NCI-H345 treated with DMSO at 0.1 percent for 48 hours (cell line): ENCODE results near the gene ASGR2.
"Not testable (repeated sequence)": the region's sequence is repeated elsewhere in the genome, so short reads cannot be mapped to it uniquely, and the experiment has no call there.

ENCODE experiments used
- DNase-seq: peaks from one replicate; lab custom pipeline; 2025; ENCODE audit not compliant: unreplicated experiment; lab: John Stamatoyannopoulos, UW

Gene ASGR2

DNA sequence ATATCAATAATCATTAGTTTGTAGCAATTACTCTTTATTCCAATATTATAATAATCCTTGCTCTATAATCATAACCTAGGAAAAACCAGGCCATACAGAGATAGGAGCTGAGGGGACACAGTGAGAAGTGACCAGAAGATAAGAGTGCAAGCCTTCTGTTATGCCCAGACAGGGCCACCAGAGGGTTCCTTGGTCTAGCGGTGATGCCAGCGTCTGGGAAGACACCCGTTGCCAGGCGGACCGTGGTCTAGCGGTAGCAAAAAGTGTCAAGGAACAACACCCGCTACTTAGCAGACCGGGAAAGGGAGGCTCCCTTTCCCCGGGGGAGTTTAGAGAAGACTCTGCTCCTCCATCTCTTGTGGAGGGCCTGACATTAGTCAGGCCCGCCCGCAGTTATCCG is 11.8 kb upstream of the ASGR2 start:
- DNase-seq = not testable (repeated sequence)

DNA sequence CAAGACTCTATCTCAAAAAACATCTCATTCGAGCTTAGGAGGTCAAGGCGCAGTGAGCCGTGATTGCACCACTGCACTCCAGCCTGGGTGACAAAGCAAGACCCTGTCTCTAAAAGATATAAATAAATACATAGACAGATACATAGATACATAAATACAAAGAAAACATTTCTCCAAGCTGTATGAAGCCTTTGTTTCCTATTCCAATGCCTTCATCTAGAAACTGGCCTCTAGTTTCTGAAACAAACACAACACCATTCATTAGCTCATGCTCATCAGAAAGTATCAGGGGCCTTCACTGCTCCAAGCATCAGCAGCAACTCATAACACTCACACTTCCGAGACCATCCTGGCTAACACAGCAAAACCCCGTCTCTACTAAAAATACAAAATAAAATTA is 10.3 kb upstream of the ASGR2 start:
- no peak for DNase-seq

DNA sequence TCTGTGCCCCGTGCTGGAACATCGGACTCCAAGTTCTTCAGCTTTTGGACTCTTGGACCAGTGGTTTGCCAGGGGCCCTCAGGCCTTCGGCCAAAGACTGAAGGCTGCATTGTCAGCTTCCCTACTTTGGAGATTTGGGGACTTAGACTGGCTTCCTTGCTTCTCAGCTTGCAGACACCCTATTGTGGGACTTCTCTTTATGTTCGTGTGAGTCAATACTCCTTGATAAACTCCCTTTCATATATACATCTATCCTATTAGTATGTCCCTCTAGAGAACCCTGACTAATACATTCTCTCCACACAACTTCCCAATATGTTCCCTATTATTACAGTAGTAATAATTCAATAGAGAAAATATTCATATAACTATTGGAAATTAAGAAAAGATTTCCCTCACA is 9.2 kb upstream of the ASGR2 start:
- no peak for DNase-seq

DNA sequence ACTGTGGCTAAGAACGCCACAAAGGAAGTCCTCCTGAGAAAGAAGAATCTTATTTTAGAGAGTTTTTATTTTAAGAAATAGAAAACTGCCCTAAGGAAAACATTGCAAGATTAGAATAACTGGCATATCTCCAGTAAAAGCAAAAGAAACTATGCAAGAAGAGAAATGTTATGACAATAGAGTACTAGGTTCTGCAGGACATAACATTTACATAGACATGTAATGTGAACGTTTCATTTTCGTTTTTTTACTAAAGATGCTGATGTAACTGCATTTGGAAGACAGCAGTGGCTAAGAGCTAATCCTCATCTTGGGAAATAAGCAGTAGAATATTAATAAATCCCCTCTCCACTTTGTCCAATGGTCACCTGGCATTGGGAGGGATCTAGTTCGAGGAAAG is 7.8 kb upstream of the ASGR2 start:
- no peak for DNase-seq

DNA sequence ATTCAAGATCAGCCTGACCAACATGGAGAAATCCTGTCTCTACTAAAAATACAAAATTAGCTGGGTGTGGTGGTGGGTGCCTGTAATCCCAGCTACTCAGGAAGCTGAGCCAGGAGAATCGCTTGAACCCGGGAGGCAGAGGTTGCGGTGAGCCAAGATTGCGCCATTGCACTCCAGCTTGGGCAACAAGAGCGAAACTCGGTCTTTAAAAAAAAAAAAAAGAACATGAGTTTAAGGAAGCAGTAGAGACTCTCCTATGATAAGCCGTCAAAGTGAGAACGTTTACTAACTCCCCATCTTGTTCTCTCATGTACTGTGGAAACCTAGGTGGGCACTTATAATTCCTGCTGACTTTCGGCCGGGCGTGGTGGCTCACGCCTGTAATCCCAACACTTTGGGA is 6.0 kb upstream of the ASGR2 start:
- not testable (repeated sequence) for DNase-seq

DNA sequence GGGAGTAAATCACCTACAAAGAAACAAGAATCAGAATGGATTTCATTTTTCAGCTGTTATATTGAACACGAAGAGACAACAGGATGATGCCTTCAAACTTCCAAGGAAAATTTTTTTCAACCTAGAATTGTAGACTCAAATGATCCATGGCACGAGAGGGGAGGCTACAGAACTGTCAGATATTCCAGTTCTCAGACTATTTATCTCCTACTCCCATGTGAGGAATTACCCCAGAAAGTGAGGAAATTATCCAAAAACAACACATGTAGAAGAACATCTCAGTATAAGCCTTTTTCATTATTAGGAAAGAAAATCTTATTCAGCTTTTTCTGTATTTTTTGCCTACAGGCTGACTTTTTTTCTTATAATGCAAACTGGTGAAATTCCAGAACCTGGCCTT is 5.5 kb upstream of the ASGR2 start:
- no peak for DNase-seq

DNA sequence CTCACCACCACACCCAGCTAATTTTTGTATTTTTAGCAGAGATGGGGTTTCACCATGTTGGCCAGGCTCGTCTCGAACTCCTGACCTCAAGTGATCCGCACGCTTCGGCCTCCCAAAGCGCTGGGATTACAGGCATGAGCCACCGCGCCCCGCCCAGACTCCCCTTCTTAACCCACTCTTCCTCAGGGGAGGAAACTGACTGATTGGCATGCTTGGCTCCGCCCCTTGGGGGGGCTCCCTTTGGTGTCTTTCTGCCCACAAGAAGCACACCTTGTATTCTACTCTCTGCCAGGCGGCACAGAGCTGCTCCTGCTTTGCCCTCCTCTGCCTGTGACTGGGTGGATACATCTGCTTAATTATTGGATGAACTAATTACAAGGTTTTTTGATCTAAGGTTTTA is 4.7 kb upstream of the ASGR2 start:
- no peak for DNase-seq

DNA sequence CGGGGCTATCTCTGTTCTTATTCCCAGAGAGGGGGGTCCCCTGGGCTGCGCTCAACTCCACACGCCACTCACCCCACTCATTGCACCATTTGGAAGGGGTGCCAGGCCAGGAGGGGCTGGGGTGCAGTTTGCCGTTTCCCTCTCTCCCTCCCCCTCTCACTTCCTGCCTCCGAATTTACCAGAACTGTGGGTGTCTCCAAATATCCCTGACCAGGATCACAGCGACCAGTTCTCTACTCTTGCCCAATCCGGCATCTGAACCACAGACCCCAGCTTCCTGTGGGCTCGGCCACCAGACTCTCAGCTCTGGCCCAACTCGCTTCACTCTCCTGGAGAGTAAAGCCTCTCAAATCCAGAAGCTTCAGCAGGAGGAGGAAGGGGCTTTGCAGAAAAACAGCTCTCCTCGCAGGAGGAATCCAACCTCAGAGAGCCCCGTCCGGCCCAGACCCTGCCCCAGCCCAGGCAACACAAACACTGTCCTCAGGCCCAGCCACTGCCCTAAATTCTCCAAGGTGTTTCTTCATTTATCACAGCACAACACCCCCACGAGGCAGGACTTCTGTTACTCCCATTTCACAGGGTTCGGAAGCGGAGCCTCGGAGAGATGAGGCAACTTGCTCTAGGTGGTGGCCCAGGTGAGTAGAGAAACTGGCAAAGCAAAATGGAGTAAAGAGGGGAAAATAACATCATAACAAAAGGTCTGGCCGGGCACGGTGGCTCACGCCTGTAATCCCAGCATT is 423 bp upstream of the ASGR2 start:
- DNase-seq = no peak

DNA sequence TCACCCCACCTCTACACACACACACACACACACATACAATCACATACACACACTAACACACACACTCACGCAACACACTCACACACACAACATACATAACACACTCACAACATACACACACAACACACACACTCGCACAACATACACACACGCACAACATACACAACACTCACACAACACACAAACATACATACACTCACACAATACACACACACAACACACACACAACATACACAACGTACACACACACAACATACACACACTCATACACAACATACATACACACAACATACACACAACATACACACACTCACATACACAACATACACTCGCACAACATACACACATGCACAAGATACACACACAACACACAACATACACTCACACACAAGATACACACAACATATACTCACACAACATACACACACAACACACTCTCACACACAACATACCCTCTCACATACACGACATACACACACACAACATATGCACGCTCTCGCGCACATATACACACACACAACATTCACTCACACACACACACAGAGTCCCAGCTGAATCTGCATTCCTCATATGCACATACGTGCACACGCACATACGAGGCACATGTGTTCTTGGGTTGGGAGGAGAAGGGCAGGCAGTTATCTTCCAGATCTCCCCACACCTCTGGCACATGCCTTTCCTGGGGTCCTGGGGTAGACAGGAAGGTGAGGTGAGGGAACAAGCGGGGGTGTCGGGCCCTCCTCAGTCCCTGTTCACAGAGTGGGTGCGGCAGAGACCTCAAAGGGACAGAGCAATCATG is 1.1 kb downstream of the ASGR2 start:
- DNase-seq = no peak

DNA sequence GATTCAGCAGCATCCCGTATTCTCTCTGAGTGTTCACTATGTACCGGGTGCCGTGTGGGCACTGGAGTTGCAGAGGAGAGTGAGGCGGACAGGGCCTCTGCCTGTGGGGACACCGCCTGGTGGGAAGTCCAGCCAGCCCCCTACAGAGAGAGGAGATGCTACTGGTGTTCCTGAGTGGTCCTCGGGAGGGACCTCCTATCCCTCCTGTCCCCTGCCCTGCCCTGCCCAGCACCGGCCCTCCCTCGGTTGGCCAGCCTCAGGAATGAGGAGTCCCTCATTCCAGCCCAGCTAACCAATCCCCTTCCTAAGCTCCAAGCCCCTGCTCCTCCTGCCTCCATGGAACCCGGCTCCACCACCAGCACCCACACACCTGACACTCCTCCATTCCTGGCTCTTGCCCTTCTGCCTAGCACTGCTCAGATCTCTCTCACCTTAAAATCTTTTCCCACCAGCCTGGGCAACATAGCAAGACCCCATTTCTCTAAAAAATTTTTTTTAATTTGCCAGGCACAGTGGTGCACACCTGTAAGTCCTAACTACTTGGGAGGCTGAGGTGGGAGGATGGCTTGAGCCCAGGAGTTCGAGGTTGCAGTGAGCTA is 2.0 kb downstream of the ASGR2 start:
- DNase-seq = no peak

DNA sequence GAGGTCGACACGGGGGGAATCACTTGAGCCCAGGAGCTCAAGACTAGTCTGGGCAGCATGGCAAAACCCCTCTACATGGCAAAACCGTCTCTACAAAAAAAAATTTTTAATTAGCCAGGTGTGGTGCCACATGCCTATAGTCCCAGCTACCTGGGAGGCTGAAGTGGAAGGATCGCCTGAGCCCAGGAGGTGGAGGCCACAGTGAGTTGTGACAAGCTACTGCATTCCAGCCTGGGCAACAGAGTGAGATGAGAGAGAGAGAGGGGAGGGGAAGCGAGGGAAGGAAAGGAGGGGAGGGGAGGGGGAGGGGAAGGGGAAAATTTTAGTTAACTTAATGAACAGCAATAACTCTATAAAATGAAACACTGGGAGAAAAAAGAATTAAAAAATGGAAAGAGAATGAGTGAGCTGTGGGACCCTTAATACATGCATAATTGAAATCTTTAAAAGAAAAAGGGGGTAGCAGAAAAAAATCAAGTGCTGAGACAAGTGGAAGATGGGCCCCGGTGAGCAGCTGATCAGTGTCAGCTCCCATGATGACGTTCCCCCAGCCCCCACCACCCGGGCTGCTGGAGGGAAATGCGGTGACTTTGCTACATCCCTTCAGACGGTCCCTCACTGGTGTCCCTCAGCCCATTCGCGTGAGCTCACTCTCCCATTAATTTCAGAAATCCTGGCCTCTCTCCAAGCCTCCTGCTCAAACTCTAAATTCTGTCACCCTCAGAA is 2.7 kb downstream of the ASGR2 start:
- no peak for DNase-seq

DNA sequence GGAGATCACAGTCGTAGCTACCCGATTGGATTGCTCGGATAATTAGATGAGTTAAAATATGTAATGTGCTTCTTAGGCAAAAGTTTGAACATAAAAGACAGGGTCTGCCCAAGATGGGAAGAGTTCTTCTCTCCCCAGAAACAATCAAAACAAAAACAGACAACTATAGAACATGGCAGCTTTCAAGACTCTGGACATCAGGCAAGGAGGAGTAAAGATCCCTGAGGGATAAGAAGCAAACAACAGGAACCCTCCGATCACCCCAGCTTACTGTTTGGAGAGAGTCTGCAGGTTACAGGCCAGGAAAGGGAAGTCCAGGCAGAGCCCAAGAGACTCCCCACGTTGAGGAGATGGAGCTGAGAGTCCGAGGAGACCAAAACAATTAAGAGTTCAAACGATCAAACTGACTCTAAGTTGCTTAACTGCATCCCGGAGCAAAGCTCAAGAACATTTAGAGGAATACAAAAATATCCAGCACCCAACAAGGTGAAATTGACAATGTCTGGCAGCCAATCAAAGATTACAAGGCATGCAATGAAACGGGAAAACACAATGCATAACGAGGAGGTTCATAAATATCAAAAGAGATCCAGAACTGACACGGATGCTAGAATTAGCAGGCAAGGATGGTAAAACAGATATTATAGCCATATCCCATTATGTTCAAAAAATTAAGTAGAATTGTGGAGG is 3.9 kb downstream of the ASGR2 start:
- DNase-seq = no peak

DNA sequence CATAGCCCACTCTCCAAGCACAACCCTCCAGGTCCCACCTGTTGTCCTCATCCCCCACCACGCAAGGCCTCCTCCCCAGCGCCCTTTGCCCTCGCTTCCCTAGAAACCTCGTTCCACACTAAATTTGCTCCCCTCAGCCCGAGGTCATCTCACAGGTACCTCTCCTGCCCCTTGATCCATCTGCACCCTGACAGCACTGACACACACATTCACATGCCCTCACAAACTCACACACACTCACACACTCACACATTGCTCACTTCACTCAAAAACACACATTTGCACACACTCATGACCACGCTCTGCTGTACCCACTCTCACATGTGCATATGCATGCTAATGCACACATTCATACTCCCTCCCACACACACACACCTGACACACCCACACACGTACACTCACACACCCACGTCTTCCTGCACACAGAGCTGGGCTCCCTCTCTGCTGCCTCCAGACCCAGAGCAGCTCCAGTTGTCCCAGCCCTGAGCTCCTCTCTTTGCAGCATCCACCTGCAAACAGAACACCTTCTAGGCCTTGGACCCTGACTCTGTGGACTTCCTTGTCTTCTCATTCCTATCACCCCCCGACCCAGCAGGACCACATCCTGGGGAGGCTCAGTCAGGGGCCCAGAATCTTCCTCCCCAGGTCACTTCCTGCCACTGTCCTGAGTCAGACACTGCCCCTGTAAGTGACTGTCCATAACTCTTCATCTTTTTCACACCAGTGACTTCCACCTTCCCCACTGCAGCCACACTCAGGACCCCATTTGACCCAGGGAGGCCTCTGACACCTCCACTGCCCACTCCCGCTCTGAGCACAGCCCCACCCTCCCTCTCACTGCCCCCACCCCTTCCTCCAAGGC is 4.9 kb downstream of the ASGR2 start:
- no peak for DNase-seq

DNA sequence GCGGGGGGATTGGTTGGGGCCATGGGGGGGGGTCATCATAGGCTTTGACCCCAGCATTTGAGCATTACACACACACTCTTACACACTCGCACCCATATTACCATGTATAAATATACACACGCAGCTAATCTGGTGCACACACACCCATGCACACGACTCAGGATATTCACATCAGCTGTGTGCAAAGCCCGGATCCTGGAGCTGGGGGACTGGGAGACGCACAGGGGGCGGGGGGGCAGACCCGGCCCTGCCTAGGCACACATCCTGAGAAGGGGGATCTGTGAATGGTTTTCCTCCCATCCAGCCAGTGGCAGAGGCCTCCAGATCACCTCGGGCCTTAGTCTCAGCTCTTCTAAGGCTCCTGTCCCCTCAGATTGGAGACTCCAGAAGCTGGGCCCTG is 5.6 kb downstream of the ASGR2 start:
- no peak for DNase-seq

DNA sequence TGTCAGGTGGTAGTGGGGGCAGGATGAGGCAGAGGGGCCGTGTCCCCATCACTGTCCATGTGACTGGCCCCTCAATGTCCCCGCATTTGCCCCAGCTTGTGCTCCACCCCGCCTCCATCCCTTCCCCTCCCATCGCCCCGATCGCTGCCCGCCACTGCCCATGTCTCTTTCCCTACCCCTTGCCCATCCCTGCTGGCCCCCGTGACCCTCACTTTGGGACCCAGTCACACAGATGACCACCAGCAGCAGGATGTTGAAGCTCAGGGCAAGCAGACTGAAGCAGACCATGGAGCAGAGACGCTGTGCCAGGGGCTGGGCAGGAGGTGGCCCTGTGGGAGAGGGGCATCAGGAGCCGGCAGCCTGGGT is 6.1 kb downstream of the ASGR2 start:
- no peak for DNase-seq

DNA sequence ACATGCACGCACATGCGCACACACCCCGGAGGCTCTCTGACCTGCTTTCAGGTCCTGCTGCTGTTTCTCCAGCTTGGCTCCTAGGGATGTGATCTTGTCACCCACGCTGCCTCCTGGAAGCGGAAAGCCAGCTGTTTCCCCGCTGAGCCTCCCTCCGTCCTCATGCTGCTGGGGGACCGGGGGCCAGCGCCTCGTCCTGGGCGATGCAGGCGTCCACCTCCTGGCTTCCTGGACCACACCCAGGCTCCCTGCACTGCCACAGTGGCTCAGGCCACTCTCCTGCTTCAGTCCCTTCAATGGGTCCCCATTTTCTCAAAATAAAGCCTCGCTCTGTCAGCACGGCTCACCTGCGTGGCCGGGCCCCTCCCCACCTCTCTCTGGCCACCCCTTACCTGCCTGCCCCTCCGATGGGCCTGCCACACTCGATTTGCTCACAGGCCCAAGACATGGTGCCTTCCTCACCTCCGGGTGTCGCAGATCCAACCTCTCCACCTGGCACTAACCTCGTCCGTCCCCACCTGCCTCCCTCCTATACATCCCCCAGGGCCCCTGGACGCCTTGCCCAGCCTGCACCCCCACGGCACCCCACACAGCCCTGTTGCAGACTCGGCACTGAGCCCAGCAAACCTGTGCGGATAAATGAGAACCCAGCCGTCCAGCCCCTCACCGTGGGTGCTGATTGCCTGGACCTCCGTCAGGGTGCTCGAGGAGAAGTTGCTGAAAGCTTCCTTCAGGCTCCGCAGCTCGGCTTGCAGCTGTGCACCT is 6.6 kb downstream of the ASGR2 start:
- DNase-seq = no peak

DNA sequence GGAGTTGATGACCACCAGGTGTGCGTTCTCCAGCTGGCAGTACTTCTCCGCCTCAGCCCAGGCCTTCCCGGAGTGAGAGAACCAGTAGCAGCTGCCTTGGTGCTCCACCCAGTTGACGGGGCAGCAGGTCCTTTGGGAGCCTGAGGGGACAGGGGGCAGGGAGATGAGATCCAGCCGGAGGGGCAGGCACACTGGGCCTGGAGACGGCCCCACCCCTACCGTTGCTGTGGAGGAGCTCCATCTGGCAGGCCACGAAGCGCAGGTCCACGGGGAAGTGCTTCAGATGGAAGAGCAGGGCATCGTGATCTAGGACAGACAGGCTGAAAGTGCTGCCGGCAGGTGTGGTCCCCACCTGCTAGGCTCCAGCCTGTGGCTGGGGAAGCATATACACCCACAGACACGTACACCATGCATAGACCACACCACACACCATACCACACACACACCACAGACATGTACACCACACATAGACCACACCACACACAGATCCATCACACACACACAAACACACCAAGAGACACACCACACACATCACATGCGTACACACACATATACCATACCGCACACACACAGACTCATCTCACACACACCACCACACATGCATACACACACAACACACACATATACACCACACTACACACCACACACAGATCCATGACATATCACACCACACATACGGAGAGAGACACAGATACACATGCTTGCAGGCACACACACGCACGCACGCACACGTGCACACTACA is 7.4 kb downstream of the ASGR2 start:
- DNase-seq = peak; percentile 34

DNA sequence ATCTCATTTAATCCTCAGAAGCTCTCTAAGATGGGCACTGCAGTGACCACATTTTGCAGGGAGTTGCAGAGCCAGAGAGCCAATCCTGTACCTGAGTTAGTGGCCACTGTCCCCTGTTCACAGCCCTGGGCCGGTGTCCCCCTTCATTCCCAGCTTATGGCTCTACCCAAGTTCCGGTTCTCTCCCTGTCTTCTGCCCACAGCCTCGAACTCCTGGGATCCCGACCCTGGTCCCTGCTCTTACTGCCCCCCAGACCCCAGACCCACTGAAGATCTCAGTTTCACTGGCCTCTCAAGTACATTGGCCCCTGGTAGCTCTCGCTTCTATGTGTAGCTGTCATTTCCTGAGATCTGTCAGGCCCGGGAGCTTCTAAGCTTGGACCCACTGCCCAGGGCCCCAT is 12.2 kb downstream of the ASGR2 start:
- DNase-seq = no peak

DNA sequence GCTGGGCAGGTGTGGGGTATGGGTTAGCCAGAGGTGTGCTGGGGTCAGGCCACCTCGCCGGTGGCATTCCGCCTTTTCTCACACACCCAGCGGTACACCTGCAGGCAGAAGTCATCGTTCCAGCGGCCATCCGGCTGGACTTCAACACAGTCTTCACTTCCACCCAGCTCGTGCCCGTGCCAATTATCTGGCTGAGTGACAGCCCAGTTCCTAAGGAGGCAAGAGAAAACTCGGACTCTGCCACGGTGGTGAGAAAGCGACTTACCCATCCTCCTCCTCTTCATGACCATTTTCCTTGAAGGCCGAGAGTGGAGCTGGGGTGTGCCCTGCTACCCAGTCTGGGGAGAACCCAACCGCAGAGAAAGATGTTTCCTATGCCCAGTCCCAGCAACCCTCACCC is 13.1 kb downstream of the ASGR2 start:
- no peak for DNase-seq
